RWPE1 (cell line): ENCODE results near the gene CXCL12.

Experiments
- CTCF ChIA-PET: fragments of 350-600 bp; sonication (Branson Sonifier 250); formaldehyde crosslinking; extraction: SDS; loops from one replicate; lab custom pipeline; 2021; lab: Yijun Ruan, JAX
- POLR2A ChIA-PET: fragments of 400-600 bp; formaldehyde crosslinking; extraction: SDS; loops from one replicate; lab custom pipeline; 2020; ENCODE audit warnings: antibody characterized with exemption; ENCODE audit not compliant: low non-redundant PET; lab: Yijun Ruan, JAX
- DNase-seq: peaks from one replicate; pipeline ENCODE4 v3.0.0; 2012; ENCODE audit warnings: low spot score
- H3K27ac ChIP-seq: fragments of 450-650 bp; 2 replicates; pipeline ENCODE4 v1.5.1; 2017
- TF ChIP-seq, protein P1 (sequence below): fragments of 450-650 bp; conservative IDR thresholded peaks from 2 replicates; pipeline ENCODE4 v1.5.1; 2017; ENCODE audit warnings: low read depth, mild to moderate bottlenecking

The CXCL12 gene

DNA sequence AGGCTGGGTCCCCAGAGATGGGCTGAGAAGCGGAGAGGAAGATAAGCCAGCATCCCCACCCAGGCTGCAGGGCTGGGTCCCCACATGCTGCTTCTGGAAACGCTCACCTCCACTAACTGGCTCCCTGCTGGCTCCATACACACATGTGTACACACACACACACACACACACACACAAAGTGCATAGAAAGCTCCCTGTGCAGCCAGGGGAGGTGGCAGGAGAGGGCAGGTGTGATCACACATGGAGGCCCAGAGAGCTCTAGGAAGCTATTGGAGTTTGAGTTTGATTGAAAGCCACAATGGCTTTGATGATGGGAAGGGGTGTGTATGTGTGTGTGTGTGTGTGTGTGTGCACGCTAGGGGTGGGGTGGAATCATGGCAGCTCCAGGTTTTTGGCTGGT is 29.3 kb downstream of the CXCL12 start:
- TF ChIP-seq, protein P1, sequence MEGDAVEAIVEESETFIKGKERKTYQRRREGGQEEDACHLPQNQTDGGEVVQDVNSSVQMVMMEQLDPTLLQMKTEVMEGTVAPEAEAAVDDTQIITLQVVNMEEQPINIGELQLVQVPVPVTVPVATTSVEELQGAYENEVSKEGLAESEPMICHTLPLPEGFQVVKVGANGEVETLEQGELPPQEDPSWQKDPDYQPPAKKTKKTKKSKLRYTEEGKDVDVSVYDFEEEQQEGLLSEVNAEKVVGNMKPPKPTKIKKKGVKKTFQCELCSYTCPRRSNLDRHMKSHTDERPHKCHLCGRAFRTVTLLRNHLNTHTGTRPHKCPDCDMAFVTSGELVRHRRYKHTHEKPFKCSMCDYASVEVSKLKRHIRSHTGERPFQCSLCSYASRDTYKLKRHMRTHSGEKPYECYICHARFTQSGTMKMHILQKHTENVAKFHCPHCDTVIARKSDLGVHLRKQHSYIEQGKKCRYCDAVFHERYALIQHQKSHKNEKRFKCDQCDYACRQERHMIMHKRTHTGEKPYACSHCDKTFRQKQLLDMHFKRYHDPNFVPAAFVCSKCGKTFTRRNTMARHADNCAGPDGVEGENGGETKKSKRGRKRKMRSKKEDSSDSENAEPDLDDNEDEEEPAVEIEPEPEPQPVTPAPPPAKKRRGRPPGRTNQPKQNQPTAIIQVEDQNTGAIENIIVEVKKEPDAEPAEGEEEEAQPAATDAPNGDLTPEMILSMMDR: no peak
- DNase-seq: no peak
- ChIA-PET CTCF (interaction anchor here (0.7 kb wide), 1 partner anchor 32 kb away, joined by 3 read pairs; no protein-coding TSS in a partner anchor), POLR2A (no interaction called here)
- H3K27ac ChIP-seq: no peak overlapping the region

DNA sequence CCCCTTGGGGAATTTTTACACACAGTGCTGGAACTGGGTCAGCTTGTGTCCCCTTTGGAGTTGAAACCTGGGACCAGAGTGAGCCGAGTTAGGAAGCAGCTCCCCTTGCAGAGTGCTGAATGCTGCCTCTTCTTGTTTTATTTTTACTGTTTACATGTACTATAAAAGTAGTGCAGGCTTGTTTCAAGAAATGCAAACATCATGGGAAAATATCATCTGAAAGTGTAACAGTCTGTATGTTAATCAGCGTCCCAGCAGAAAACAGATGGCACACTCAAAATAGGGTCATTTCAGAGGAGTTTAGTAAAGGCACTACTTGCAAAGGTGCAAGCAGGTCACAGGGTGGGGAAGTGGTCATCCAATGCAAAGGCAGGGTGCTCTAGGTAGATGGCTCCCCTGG is 30.1 kb downstream of the CXCL12 start:
- ChIA-PET CTCF (no interaction called here), POLR2A (no interaction called here)
- DNase-seq: no peak
- no peak overlapping the region for H3K27ac ChIP-seq
- TF ChIP-seq, protein P1: no peak

GRCh38 chr10:44353721-44354120 is 31.2 kb downstream of the CXCL12 start:
- POLR2A ChIA-PET: no interaction called here

GRCh38 chr10:44353128-44353390 is 31.8 kb downstream of the CXCL12 start:
- POLR2A ChIA-PET: no interaction called here
- no peak overlapping the region for H3K27ac ChIP-seq
- CTCF ChIA-PET: no interaction called here
- no peak for DNase-seq
- TF ChIP-seq, protein P1: no peak

More at GRCh38 chr10:44353721-44354120, 31.2 kb downstream of the CXCL12 start:
- CTCF ChIA-PET: no interaction called here
- TF ChIP-seq, protein P1: no peak
- H3K27ac ChIP-seq: no peak overlapping the region
- DNase-seq: no peak

- TF ChIP-seq, protein P1: no peak
- POLR2A ChIA-PET: no interaction called here
These were observed 32.4 kb downstream of the CXCL12 start for GRCh38 chr10:44352316-44353127.

DNA sequence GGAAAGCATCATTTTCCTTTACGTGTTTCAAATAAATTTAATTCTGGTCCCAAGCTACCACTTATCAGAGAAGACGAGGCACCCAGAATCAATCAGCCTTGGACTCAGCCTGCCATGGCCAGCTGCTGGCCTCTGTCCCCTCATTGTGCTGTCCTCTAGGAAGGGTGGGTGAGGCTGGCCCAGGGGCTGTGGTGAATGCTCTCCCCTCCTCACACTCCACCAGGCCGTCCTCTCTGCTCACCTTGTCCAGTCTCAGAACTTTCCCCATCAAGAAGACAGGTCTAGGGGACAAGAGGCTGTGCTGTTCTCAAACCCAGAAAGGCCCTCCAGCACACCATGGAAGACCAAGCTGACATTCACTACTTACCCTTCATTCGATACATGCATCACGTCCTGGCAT is 36.4 kb downstream of the CXCL12 start:
- POLR2A ChIA-PET: no interaction called here
- CTCF ChIA-PET: no interaction called here
- DNase-seq: no peak
- TF ChIP-seq, protein P1: no peak
- H3K27ac ChIP-seq: no peak overlapping the region

More at GRCh38 chr10:44352316-44353127, 32.4 kb downstream of the CXCL12 start:
- CTCF ChIA-PET: no interaction called here
- H3K27ac ChIP-seq: no peak overlapping the region
- no peak for DNase-seq
